Mucosa of gallbladder (tissue), 1 donor: ENCODE results near the gene PRUNE2. TPM values are rescaled to one million over a fixed set of nuclear protein-coding genes. Genes with fewer than 3 reads are reported as not detected.

Source experiments
- DNase-seq: peaks from one replicate; pipeline ENCODE4 v3.0.0-alpha.2; 2020; ENCODE audit warnings: low spot score
- total RNA-seq: library from RNA; stranded (reverse); gene quantifications from one replicate; pipeline ENCODE4 v1.2.1, GENCODE V29; 2021
- donor health status: DM: no; HTN: no; CAD: no.

PRUNE2 gene
- total RNA-seq, 1 donor from 2014 or later, result 91.7 TPM

DNA sequence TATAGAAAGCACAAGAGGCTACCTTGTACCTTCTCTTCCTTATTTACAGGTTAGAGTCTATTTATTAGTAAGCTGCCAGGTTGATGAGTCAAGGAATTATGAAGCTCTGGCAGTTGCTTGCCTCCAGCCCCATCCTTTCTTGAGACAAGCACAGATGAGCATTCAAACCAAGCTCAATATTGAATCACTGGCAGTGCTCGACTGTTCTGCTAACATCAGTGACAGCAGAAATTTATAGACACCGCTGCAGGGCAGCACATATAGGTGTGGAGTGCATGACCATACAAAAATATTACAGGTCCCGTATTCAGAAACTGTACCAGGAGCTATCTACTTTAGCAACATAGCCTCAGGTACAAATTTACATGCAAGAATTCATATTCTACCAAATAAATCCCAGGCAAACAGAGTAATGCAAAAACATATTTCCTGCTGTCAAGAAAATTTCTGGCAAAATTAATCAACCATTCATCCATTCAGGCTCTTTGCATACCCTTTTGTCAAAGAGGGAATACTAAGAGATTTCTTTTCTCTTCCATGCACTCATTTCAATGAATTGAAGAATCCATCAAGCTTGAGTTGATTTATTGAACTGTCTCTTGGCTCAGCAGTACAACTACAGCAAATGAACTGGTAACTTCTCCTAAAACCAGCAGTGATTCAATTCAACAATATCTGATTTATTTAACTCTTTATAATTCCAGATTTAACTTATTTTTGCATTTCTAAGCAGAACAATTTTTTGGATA is 168.6 kb downstream of the PRUNE2 start:
- no peak for DNase-seq

DNA sequence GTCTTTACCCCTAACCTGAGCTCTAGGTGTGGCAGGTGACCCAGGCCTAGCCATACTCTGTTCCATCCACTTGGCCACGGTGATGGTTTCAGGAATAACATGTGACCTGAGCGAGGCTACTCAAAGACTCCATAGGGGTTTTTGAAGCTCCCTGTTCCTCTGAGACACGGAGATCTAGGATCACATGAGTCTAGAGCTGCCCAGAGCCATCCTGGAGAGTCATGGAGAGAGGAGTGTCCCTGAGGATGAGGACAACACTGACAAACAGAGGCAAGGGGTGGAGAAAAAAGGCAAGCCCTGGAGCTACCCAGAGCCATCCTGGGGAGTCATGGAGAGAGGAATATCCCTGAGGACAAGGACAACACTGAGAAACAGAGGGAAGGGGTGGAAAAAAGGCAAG is 171.2 kb downstream of the PRUNE2 start:
- DNase-seq, result no peak

- DNase-seq, result no peak
These were observed 172.8 kb downstream of the PRUNE2 start for GRCh38 chr9:76733096-76733495.

GRCh38 chr9:76732341-76732958 is 173.5 kb downstream of the PRUNE2 start:
- DNase-seq, result no peak

DNA sequence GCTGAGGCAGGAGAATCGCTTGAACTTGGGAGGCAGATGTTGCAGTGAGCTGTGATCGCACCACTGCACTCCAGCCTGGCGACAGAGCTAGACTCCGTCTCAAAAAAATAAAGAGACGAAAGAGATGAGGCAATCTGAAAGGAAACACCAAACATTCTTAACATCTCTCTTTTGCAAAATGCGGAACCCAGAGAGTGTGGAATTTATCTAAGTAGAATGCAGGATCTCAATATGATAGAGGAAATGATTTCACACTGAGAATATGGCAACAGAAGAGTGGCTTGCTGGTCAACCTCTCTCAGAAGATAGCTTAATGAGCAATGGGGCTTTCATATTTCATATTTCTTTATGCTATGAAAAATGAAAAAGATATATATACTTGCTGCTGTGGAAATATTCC is 175.1 kb downstream of the PRUNE2 start:
- DNase-seq, result no peak

GRCh38 chr9:76729980-76730737 is 175.8 kb downstream of the PRUNE2 start:
- no peak for DNase-seq

DNA sequence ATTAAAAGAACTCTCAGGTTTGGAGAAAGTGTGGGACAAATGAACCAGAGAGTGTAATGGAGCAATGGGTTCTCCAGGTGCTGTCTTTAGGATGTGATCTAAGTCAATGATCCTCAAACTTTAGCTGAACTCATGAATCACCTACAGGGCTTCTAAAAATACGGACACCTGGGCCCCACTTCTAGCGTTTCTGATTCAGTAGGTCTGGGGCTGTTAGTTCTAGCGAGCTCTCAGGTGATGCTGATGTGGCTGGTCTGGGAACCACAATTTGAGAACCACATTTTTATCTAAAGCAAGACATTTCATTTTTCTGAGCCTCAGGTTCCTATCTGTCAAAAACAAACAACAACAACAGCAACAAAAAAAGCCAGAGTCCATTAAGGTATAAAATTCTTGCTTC is 176.8 kb downstream of the PRUNE2 start:
- DNase-seq, result no peak

DNA sequence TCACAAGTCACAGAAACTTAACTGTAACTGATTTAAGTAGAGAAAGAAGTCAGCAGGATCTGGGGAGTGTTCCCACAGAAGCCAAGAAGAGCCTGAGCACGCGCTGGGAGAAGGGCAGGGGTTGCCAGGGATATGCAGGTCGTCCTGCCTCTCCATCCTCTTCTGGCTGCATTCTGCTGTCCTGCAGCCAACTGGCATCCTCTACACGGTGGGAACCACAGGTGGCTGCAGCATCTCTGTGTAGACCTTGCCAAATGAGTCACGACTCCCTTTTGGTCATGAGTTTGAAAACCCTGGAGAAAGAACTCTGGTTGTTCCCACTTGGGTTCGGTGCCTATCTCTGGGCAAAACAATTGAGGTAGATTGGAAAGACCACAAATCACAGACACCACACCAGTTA is 180.0 kb downstream of the PRUNE2 start:
- no peak for DNase-seq

GRCh38 chr9:76725011-76725546 is 180.8 kb downstream of the PRUNE2 start:
- DNase-seq, result no peak

- DNase-seq, result no peak
These were observed 185.7 kb downstream of the PRUNE2 start for GRCh38 chr9:76720245-76720644.

GRCh38 chr9:76718166-76718565 is 187.7 kb downstream of the PRUNE2 start:
- DNase-seq, result no peak

DNA sequence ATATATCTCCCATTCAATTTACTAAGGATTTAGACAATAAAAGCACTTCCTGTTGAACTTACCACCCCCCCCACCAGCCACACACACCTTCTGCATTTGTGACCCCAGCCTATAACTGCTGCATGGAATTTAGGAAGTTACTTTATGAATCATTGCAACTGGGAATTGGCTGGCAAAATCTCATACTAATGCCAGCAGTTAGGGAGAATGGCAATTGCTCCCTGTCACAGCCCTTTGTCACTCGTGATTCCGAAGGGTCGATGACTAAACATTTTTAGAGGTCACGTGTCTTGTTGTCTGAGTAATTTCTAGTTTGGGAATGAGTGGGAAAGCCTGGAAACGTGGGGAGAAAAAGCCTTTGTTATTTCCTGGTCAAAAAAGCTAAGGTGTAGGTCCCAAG is 188.3 kb downstream of the PRUNE2 start:
- no peak for DNase-seq

DNA sequence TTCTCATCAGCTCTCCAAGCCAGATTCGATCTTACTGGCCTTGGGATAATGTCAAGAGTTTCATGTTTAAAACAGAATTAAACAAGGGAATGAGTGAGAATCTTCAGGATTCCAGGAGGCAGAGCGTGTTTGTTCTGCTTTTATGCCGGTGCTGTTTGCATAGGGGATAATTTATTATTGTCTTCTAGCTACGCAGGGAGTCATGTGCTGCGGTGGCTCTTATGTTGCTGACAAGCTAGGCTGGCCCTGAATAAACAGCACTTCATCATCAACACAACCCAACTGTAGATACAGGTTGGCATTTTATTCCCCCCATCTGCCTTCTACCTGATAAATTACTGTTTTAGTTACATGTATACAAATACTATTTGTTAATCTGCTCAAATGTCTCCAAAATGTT is 188.7 kb downstream of the PRUNE2 start:
- DNase-seq, result no peak

GRCh38 chr9:76716085-76716672 is 189.7 kb downstream of the PRUNE2 start:
- DNase-seq, result no peak

DNA sequence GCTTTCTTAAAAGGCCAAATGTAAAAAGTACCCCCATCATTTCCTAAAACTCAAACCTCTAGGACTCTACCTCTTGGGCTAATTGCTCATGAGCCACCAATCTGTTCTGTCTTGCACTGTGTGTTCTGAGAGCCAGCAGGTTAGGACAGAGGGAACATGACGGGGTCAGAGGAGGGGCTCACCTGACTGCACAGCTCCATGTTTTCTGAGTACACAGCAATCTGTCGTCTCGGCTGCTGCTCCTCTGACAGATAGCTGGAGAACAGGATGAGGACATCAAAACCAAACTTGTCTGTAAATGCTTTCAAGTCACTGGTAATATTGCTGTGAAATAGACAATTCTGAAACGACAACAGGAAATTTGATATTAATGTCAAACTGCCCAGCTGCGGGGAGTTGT is 192.5 kb downstream of the PRUNE2 start:
- no peak for DNase-seq

DNA sequence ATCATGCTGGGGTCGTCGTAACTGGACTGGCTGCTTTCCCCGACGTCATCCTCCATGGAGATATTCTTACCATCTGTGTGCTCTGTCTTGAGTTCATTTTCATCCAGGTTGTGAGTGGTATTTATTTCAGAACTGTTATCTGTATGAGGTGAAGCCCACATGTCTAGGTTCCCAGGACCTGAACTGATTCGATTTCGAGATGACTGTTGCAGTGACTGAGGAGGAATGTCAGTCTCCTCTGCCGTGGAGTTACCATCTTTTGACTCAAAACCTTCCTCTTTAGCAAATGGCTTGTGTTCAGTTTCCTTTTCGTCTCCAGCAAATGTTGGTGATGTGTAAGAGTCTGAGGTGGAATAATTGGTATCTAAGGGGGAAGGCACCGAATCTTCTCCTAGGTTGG is 196.9 kb downstream of the PRUNE2 start:
- DNase-seq, result no peak

- no peak for DNase-seq
These were observed 198.4 kb downstream of the PRUNE2 start for GRCh38 chr9:76707510-76707909.

DNA sequence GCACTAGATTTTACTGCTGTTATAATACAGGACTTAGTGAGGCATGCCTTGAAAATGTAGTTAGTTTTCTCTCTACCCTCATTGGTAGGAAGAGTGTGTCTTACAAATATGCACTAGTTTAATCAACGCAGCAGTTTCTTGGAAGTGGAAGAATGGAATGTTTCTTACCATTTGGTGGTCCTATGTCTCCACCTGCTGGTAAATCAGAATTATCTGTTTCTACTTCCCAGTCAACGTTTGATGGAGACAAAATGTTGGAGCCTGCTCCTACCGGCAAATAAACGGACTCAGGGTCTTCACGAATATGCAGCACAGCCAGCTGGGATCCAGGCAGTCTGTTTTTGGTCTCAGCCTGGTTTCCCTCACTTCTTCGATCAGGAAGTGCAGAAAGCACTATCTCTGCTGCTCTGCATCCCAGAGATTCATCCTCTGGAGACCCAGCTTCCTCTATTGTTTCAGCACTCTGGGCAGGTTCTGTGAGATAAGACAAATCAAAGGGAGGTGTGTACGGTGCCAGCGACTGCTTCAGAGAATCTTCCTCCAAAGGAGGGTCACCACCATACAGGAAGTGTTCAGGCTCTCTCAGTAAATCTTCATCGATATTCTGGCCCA is 201.2 kb downstream of the PRUNE2 start:
- peak; percentile 18 for DNase-seq

DNA sequence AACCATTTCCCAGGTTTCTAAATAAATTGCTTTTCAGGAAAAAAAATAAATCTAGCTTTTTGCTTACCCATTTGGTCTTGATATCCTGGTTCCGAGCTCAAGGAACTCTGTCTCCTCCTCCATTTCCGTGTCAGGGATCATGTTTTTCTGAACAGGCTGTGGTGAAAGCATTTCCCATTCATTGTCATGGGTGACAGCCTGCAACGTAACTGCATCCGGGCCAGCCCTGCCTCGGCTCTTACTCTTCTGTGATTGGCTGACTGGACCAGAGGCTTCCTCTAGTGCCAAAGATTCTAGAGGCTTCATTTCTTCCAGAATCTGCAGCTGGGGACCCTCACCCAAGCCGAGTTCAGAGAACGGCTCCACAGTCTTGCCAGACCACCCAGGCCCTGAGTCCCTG is 202.6 kb downstream of the PRUNE2 start:
- no peak for DNase-seq

- DNase-seq, result no peak
These were observed 204.4 kb downstream of the PRUNE2 start for GRCh38 chr9:76701441-76702039.

GRCh38 chr9:76700916-76701315 is 205.0 kb downstream of the PRUNE2 start:
- DNase-seq, result no peak
